ENCODE results near the gene GOLGA6A.

DNA sequence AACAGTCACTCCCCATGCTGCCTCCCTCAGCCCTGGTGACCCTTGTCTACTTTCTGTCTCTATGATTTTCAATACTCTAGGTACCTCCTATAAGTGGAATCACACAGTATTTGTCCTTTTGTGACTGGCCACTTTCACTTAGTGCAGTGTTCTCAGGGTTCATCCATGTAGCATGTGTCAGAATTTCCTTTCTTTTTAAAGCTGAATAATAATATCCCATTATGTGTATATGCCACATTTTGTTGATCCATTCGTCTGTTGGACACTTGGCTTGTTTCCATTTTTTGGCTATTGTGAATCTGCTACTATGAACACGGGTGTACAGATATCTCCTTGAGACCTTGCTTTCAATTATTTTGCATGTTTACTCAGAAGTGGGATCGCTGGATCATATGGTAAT, 53.7 kb downstream of the GOLGA6A start:
- TF ChIP-seq, protein P1, sequence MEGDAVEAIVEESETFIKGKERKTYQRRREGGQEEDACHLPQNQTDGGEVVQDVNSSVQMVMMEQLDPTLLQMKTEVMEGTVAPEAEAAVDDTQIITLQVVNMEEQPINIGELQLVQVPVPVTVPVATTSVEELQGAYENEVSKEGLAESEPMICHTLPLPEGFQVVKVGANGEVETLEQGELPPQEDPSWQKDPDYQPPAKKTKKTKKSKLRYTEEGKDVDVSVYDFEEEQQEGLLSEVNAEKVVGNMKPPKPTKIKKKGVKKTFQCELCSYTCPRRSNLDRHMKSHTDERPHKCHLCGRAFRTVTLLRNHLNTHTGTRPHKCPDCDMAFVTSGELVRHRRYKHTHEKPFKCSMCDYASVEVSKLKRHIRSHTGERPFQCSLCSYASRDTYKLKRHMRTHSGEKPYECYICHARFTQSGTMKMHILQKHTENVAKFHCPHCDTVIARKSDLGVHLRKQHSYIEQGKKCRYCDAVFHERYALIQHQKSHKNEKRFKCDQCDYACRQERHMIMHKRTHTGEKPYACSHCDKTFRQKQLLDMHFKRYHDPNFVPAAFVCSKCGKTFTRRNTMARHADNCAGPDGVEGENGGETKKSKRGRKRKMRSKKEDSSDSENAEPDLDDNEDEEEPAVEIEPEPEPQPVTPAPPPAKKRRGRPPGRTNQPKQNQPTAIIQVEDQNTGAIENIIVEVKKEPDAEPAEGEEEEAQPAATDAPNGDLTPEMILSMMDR (IDR thresholded peaks at IDR 0.05): no peak
- no peak for TF ChIP-seq POLR2A (IDR thresholded peaks at IDR 0.05)

All from testis (tissue), 2 donors.